HG03457 (cell line): ENCODE measurements around the gene ACTL6B.

Source experiments
- ATAC-seq: cut with Tn5 transposase; IDR thresholded peaks from one replicate; pipeline ENCODE4 v1.9.1; 2021; ENCODE audit warnings: moderate number of reproducible peaks; ENCODE audit not compliant: unreplicated experiment

The ACTL6B gene

GRCh38 chr7:100683659-100684533, 27.6 kb upstream of the ACTL6B start:
- no peak for ATAC-seq

- no peak for ATAC-seq
Measured at GRCh38 chr7:100682991-100683658, 26.9 kb upstream of the ACTL6B start.

- ATAC-seq, result no peak
Measured at GRCh38 chr7:100682228-100682741, 26.0 kb upstream of the ACTL6B start.

GRCh38 chr7:100681491-100682227, 25.4 kb upstream of the ACTL6B start:
- ATAC-seq, result no peak

GRCh38 chr7:100680576-100681271, 24.5 kb upstream of the ACTL6B start:
- ATAC-seq, result no peak

- no peak for ATAC-seq
Measured at GRCh38 chr7:100679927-100680575, 23.8 kb upstream of the ACTL6B start.

GRCh38 chr7:100679129-100679926, 23.1 kb upstream of the ACTL6B start:
- no peak for ATAC-seq

- ATAC-seq, result no peak
Measured at GRCh38 chr7:100678291-100678984, 22.2 kb upstream of the ACTL6B start.

- no peak for ATAC-seq
Measured at GRCh38 chr7:100677308-100678267, 21.3 kb upstream of the ACTL6B start.

GRCh38 chr7:100676501-100677306, 20.5 kb upstream of the ACTL6B start:
- ATAC-seq, result no peak

- ATAC-seq, result no peak
Measured at GRCh38 chr7:100675581-100676350, 19.5 kb upstream of the ACTL6B start.

- ATAC-seq, result no peak
Measured at GRCh38 chr7:100675105-100675451, 18.8 kb upstream of the ACTL6B start.

GRCh38 chr7:100674411-100675104, 18.3 kb upstream of the ACTL6B start:
- no peak for ATAC-seq

- peak; percentile 4 for ATAC-seq
Measured at GRCh38 chr7:100673942-100674410, 17.7 kb upstream of the ACTL6B start.

- ATAC-seq, result peak; percentile 53
Measured at GRCh38 chr7:100673302-100673941, 17.2 kb upstream of the ACTL6B start, which contains the start of gene GNB2. Gene GNB2 (plus strand): TSS chr7:100673740. CDS start chr7:100676266, 2,526 bp downstream.
